Fibroblast of skin of scalp (primary cell): ENCODE results near the gene SLC29A1. TPM values are rescaled to one million over a fixed set of nuclear protein-coding genes. Genes with fewer than 3 reads are reported as not detected.
"Not testable (repeated sequence)": the region's sequence is repeated elsewhere in the genome, so short reads cannot be mapped to it uniquely, and the experiment has no call there.

ENCODE experiments used
- DNase-seq: peaks from one replicate; pipeline ENCODE4 v3.0.0-alpha.2; 2013
- polyA plus RNA-seq, 2 experiments: library from polyadenylated mRNA; unstranded; fragments of 120-200 nt; gene quantifications; one replicate each; pipeline ENCODE4 v1.2.1, GENCODE V29; 2013; ENCODE audit not compliant: insufficient read length in 2 of 2

Gene SLC29A1
- 14.3 TPM for polyA plus RNA-seq (2013, experiment 1 of 2; ENCODE audit: insufficient read length)
- polyA plus RNA-seq (2013, experiment 2 of 2; ENCODE audit: insufficient read length): 15.0 TPM

DNA sequence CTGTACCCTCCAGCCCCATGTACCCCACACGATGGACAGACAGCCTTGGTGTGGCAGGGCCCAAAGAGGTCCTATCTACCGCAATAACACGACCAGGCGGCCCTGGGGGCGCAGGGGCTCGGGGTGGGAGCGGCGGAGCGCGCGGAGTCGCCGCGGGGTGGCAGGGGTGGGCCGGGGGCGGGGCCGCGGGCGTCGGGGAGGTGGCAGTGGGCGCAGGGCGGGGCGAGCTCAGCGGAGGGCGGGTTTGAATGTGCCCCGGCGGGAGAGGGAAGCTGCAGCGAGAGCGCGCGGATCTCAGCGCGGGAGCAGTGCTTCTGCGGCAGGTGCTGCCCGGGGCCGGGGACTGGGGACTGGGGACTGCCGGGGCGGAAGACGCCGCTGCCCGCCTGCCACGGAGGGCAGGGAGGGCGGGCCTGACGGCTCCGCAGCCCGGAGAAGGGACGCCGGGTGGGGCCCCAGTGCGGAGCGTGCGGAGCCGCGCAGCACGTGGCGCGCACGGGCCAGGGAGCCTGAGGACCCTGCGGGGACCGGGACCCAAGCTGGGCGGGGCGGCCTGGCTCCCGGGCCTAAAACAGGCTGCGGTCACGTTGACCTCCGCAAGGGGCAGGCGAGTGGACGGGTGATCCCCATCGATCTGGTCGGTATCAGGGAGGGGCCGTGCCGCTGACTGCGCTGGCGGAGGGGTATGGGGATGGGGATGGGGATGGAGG is at the start of gene SLC29A1:
SLC29A1 (plus strand) TSS at position 277 of the 710 bp plus-strand sequence. CDS start 3,719 bp downstream, outside the sequence.
- DNase-seq: peak; percentile 46

DNA sequence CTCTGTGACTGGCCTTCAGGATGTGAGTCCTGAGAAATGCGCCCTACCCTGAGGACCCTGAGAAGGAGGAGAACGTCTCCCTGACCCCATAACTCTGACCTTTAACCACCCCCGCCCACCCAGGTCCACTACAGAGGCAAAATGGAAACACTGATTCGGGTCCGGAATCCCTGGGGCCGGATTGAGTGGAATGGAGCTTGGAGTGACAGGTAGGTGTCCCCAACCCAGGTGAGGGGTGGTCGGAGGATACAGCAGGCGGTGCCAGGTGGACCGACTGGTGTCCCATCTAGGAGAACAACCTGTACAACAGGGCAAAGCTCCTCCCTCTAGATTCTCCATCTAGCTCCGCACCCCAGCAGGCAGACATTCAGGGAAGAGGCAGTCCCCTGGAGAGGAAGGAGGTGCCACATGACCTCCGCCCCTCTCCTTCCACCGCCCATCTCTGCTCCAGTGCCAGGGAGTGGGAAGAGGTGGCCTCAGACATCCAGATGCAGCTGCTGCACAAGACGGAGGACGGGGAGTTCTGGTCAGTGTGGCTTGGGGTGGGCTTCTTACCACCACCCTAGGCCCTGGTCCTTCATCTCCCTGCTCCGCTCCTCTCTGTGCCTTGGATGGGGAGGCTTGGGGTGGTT is 47.1 kb upstream of the SLC29A1 start:
- DNase-seq: no peak

DNA sequence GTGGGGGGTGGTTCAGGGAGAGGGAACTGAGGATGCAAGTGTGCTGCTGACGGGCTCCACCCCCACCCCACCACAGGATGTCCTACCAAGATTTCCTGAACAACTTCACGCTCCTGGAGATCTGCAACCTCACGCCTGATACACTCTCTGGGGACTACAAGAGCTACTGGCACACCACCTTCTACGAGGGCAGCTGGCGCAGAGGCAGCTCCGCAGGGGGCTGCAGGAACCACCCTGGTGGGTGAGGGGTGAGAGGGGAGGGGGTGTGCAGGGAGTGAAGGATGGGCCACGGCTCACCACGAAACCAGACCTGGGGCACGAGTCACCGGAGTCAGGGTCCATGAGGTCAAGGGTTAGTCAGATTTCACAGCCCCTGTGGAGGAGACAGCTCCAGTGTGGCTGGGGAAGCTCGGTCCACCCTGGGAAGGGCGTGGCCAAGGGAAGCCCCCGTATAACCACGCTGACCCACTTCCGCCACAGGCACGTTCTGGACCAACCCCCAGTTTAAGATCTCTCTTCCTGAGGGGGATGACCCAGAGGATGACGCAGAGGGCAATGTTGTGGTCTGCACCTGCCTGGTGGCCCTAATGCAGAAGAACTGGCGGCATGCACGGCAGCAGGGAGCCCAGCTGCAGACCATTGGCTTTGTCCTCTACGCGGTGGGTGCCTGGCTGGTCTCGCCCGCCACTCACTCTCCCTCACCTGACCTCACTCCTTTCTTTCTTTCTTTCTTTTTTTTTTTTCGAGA is 46.5 kb upstream of the SLC29A1 start:
- no peak for DNase-seq

DNA sequence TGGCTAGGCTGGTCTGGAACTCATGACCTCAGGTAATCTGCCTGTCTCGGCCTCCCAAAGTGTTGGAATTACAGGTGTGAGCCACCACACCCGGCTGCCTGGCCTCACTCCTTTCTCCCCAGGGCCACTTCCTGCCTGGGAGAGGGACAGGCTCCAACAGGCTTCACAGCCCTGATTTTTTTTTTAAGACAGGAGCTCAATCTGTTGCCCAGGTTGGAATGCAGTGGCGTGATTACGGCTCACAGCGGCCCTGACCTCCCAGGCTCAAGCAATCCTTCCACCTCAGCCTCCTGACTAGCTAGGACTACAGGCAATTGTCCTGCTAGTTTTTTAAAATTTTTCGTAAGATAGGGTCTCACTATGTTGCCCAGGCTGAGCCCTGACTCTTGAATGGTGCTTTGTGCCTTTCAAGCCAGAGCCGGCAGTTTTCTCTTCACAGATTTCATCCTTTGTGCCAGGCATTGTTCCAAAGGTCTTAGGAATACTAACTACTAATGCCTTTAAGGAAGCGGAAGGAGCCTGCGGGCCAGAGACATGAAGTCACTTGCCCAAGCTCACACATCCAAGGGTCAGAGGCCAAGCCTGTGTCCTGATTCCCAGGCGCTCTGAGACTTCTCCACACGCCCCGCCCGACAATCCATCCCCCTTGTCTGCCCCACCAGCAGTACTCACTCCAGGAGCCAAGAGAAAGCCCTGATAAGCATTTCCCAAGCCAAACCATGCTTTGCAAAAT is 45.5 kb upstream of the SLC29A1 start:
- peak; percentile 55 for DNase-seq

DNA sequence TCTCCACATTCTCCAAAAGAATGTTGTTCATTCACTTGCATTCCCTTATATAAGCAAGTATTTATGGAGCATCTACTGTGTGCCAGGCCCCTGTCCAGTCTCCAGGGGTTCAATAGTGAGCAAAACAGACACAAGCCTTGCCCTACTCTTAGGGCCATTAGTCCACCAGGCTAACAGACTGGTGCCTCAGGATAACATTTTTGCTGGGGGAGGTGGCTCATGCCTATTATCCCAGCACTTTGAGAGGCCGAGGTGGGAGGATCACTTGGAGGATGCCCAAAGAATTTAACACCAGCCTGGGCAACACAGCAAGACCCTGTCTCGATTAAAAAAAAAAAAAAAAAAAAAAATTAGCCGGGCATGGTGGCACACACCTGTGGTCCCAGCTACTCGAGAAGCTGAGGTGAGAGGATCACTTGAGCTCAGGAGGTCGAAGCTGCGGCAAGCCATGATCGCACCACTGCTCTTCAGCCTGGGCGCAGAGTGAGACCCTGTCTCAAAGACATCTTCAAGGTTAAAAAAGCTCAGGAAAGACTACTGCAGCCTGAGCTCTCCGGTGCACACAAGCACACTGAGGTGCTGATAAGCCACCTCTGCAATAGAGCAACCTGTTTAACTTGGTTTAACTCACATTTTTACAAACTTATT is 44.8 kb upstream of the SLC29A1 start:
- DNase-seq: no peak

DNA sequence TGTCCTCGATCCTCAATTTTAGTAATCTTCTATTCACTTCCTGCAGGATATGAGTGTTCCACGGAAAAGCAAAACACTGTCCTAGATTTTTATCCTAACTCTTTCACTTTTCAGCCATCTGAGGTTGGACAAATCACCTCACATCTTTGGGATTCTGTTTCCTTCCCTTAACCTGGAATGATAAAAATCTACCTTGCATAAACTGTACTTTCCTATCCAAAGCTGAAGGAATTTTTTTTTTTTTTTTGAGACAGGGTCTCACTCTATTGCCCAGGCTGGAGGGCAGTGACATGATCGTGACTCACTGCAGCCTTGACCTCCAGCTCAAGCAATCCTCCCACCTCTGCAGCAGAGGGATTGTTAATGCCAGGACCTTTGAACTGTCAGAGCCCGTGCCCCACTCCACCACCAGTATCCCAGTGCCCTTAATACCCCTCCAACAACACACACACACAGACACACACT is 44.3 kb upstream of the SLC29A1 start:
- DNase-seq: no peak

DNA sequence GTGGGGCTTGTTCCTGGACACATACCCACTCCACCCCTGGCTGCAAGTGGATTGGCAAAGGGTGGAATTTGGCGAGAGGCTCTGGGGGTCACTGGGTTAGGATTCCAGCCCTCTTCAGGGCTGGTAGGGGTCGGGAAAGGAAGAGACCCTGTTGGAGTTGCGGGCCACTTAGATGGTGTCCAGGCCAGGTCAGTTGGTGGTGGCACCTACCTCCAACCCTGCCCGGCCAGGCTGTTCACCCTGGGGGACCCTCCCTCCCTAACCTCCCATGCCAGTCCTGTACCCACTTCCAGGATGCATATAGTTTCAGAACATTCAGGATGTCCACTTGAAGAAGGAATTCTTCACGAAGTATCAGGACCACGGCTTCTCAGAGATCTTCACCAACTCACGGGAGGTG is 43.7 kb upstream of the SLC29A1 start:
- no peak for DNase-seq

DNA sequence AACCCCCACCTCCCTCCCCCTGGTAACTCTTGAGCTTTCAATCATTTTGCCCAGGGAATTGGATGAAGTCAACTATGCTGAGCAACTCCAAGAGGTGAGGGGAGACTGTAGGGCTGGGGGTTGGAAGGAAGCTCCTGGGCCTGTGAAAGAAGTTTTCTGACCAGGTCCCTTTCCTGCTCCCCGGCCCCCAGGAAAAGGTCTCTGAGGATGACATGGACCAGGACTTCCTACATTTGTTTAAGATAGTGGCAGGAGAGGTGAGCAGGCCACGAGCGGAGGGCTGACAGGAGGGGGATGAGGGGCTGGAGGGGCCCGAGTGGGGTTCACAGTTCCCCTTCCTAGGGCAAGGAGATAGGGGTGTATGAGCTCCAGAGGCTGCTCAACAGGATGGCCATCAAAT is 43.0 kb upstream of the SLC29A1 start:
- no peak for DNase-seq

DNA sequence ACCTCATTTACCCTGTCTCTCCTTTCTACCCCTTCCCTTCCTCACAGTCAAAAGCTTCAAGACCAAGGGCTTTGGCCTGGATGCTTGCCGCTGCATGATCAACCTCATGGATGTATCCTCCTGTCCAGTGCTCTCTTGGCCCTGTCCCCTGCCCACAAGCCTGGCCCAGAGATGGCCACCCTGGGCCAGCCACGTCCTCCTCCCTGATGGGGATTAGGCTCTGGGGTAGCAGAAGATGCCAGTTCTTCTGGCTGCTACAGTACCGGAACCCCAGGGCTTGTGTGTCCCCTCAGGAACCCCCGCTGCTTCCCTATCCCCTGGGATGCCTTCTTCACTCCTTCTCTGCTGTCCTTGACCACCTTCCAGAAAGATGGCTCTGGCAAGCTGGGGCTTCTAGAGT is 42.5 kb upstream of the SLC29A1 start:
- no peak for DNase-seq

DNA sequence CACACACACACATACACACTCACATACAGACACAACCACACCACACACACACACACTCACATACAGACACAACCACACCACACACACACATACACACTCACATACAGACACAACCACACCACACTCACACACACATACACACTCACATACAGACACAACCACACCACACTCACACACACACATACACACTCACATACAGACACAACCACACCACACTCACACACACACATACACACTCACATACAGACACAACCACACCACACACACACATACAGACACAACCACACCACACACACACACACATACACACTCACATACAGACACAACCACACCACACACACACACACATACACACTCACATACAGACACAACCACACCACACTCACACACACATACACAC is 41.6 kb upstream of the SLC29A1 start:
- not testable (repeated sequence) for DNase-seq

DNA sequence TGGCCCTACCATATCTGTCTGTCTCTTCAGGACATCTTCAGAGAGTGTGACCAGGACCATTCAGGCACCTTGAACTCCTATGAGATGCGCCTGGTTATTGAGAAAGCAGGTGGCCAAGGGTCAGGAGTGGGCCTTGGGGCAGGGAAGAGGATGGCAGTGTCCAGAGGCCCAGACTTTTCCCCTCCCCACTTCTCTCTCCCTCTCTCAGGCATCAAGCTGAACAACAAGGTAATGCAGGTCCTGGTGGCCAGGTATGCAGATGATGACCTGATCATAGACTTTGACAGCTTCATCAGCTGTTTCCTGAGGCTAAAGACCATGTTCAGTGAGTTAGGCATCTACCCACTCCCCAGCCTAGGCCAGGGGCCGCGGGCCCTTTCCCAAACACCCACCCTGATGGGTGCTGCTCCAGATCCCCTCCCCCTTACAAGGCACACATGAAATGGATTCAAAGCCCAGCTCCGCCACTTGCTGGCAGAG is 40.4 kb upstream of the SLC29A1 start:
- no peak for DNase-seq

DNA sequence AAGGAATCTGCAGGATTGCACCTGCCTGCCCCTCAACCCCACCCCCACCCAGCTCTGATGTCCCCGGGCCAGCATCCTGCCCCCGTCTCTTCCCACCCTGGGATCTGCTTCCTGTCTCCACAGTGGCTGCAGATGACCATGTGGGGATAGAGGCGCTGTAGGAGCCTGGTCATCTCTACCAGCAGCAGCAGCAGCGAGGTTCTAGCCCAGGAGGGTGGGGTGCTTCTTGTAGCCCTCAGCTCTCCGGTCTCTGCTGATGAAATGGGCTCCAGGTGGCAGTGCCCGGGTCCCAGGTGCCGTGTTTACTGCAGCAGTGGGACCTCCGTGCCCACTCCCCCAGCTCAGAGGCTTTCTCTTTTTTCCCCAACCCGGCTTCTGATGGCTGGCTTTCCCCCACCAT is 39.6 kb upstream of the SLC29A1 start:
- no peak for DNase-seq

DNA sequence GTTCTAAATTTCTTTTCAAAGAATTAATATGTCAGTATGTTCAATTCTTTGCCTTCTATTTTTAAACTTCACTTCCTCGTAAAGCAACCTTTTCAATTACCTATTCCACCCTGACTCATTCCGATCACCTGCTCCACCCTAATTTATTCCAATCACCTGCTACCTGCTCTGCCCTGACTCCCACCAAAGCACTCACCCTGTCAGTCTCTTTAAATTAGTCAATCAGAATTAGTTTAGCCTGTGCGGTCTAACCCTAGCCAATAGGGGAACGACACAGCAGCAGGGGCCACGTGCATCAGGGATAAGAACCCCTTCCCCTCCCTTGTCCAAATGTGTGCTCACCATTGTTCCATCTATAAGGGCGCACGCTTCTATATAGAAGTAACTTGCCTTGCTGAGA is 38.0 kb upstream of the SLC29A1 start:
- DNase-seq: not testable (repeated sequence)

DNA sequence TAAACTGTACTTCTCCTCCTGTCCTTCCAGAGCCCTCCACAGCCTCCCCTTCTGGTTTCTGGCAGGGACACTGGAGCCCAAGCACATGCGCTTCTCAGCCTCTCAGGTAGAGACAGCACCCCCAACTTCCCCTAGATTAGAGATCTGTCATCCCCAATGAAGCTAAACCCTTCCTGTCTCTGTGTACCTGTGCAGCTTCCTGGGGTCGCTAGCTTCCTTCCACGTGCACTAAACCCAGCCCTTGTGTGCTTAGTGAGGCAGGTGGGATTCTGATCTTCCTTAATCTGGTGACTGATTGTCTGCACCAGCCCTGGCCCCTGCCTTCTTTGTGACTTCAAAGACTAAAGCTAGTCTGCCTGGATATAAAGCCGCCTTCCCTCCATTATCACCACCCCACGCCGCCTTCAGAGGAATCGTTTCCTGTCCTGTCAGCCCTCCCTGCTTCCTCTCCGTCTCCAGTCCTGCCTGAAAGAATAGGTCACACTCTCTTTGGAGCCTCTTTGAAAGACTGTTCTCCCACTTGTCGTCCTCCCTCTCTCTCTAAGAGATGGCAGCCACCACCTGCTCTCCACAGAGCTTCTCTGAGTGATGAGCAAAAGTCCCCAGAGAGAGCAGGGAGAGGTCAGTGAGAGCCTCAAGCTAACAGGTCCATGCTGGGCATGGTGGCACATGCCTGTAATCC is 37.3 kb upstream of the SLC29A1 start:
- DNase-seq: no peak

DNA sequence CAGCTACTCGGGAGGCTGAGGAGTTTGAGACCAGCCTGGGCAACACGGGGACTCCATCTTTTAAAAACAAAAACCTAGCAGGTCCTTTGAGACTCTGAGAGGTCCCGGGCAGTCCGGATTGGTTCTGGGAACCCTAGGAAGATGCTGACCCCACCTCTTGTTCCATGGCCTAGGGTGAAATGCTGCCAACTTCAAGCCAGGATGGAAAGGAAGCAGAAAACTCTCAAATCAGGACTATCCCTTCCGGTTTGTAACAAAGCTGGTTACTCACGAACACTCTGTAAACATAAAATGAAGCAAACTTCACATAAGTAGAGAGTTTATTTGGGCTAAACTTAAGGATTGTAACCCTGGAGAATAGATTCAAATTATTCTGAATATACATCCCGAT is 36.8 kb upstream of the SLC29A1 start:
- no peak for DNase-seq

DNA sequence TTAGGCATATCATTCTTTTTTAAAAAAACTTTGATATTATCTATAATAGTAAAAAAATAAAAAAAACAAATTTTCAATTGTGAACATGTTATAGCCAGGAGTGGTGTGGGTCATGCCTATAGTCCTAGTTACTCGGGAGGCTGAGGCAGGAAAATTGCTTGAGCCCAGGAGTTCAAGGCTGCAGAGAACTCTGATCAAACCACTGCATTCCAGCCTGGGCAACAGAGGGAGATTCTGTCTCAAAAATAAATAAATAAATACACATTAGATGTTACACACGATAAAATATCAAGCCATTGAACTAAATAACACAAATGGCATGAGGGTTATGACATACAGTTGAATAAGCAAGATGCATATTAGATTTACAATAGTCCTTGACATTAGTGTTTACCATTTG is 34.6 kb upstream of the SLC29A1 start:
- DNase-seq: no peak

DNA sequence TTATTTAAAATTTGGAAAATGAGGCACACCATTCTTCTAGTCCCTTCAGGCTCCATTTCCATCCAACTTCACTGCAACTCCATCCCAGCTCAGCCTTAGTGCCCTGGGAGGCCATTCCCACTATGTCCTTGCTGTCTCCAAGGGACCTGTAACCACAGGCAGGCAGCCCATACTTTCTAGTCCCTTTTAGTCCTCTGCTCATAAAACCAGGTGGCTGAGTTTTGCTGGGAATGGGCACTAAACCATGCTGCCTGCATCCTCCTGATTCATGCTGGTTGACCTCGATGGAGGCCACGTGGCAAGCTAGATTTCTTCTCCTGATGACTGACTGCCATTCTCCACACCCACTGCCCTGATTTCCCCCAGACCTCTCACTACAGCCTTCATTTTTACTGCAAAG is 34.1 kb upstream of the SLC29A1 start:
- no peak for DNase-seq

DNA sequence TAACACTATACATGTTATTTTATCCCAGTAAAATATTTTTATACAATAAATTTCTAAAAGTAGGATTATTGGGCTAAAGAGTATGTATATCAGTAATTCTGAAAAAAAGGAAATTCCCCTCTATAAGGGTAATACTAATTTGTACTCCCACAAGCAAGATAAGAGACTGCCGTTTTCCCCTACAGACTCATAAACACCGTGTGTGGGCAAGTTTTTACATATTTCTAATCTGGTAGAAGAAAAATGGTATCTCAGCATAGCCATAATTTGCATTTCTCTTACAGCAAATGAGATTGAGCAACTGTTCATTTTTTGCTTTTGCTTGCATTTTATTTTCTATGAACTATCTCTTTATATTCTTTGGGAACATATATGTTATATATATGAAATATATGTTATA is 32.7 kb upstream of the SLC29A1 start:
- DNase-seq: no peak

DNA sequence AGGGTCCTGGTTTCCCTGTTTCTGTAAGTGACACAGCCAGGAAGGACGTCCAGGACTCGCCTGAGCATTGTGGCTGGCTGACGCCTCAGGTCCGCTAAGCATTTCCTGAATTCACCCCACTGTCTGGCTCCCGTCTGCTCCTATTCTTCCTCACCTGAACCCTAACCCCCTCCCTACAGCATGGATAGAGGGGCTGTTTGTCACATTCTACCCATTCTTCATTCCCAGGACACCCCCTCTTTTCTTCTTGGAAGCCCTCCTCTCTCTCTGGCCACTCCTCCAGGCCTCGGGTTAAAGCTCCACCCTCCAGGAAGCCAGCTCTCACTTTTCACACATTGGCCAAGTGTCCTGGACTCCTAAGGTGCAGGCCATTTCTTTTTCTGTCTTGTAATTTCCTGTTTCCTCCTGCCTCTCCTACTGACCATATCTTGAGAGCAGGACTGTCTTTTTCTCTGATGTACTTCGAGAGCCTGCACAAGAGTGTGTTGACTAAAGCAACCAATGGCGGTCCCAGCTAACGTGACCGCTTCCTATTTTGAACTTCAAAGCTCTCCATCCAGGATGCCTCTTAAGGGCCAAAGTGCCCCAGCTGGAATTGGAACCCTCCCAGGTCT is 30.9 kb upstream of the SLC29A1 start:
- DNase-seq: no peak

DNA sequence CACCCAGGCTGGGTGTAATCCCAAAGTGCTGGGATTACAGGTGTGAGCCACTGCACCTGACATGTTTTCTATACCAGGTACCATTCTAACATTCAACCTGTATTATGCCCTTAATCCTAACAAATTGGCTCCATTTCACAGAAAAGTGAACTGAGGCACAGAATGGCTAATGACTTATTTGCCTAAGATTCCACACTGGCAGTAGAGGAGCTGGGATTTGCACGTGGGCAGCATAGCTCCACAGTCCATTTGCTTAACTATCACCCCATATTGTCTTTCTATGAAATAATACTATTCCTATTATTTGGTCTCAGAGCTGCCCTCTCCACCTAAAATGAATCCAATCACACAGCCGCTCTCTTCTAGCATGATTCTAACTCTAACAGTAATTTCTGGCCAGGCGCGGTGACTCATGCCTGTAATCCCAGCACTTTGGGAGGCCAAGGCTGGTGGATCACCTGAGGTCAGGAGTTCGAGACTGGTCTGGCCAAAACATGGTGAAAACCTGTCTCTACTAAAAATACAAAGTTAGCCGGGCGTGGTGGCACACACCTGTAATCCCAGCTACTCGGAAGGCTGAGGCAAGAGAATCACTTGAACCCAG is 30.0 kb upstream of the SLC29A1 start:
- DNase-seq: no peak

DNA sequence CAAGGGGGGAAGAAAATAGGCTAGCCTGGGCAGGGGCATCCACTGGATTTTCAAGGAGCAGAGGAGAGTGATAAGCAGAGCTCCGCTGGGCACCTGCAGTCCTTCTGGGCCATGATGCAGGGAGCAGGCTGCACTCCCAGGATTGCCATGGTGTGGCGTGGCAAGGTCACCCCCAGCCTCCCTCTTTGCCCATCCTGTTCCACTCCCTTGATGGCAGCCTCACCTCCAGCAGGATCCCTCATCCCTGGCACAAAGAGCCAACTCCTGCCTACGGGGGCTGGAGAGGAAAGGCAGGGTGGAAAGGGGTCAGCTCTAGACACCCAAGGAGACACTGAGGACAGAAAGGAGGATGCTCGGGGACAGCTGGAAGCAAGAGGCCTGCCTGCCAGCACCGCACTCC is 29.1 kb upstream of the SLC29A1 start:
- no peak for DNase-seq
